HCT116 (cell line): Measurements from ENCODE around the gene KIFAP3. TPM values are rescaled to one million over a fixed set of nuclear protein-coding genes. Genes with fewer than 3 reads are reported as not detected.

Experiments
- ATAC-seq: fragments of 200-7000 bp; cut with Tn5 transposase; 2 replicates; pipeline ENCODE4 v1.9.1; 2020; ENCODE audit warnings: mild to moderate bottlenecking, moderate library complexity
- BruUV-seq: library from RNA; stranded (reverse); fragments of 400-500 nt; replicated peaks from 2 replicates; lab custom pipeline; 2021; lab: Mats Ljungman, UMichigan
- CTCF ChIA-PET: fragments of 300-600 bp; sonication (Branson Sonifier 250); formaldehyde crosslinking; loops from one replicate; lab custom pipeline; 2021; ENCODE audit warnings: antibody characterized with exemption; lab: Charles Lee
- POLR2A ChIA-PET: fragments of 300-600, 350-600 bp; sonication (Branson Sonifier 250); formaldehyde crosslinking; loops from one replicate; lab custom pipeline; 2021; ENCODE audit warnings: antibody characterized with exemption; lab: Charles Lee
- RAD21 ChIA-PET, 2 experiments: fragments of 300-600 bp; sonication (Branson Sonifier 250); formaldehyde crosslinking; loops; one replicate each; lab custom pipeline; 2023; ENCODE audit warnings: low total read pairs in 2 of 2; ENCODE audit not compliant: uncharacterized antibody in 2 of 2, unreplicated experiment in 2 of 2, low non-redundant PET in 1 of 2; lab: Charles Lee
- DNase-seq: peaks from one replicate; pipeline ENCODE4 v3.0.0-alpha.2; 2010; ENCODE audit warnings: low read depth, low spot score
- H2AFZ ChIP-seq: fragments of 200-600 bp; shearing (Covaris generic), sonication (generic); 2 replicates; pipeline ENCODE4 v1.6.1; 2017; ENCODE audit warnings: low read depth, mixed run types, mixed read lengths, antibody characterized with exemption, low read length; ENCODE audit not compliant: poor library complexity, severe bottlenecking
- H3K27ac ChIP-seq: 2 replicates; pipeline ENCODE4 v1.5.1; 2012; ENCODE audit warnings: low read depth, low read length
- H3K27me3 ChIP-seq: fragments of 200-600 bp; sonication (generic); 2 replicates; pipeline ENCODE4 v1.6.1; 2016; ENCODE audit warnings: mixed run types, low read length, mixed read lengths; ENCODE audit not compliant: insufficient read depth
- H3K36me3 ChIP-seq, 2 experiments: fragments of 200-500 bp in 1 of 2; fragments of 200-600 bp in 1 of 2; sonication (Bioruptor generic) in 1 of 2; sonication (generic) in 1 of 2; 2 replicates each; pipeline versions ENCODE4 v1.5.1 to v1.6.1; 2014 to 2016; ENCODE audit warnings: low read length in 2 of 2, inconsistent platforms in 1 of 2, mixed read lengths in 1 of 2, mixed run types in 1 of 2; ENCODE audit not compliant: insufficient read depth in 2 of 2, control insufficient read depth in 1 of 2
- H3K4me1 ChIP-seq, 2 experiments: fragments of 200-600 bp in 1 of 2; sonication (generic) in 1 of 2; 2 replicates each; pipeline versions ENCODE4 v1.5.1 to v1.6.1; 2012 to 2017; ENCODE audit warnings: low read length in 2 of 2, inconsistent platforms in 1 of 2, mild to moderate bottlenecking in 1 of 2, mixed read lengths in 1 of 2, mixed run types in 1 of 2, moderate library complexity in 1 of 2; ENCODE audit not compliant: insufficient read depth in 2 of 2, control insufficient read depth in 1 of 2
- H3K4me2 ChIP-seq: fragments of 200-600 bp; sonication (generic); 2 replicates; pipeline ENCODE4 v1.6.1; 2017; ENCODE audit warnings: mixed run types, low read length, mixed read lengths
- H3K4me3 ChIP-seq, 2 experiments: fragments of 200-600 bp in 1 of 2; sonication (generic) in 1 of 2; replicated peaks in 1 of 2; 2 replicates each; pipeline ENCODE4 v1.5.1; 2011 to 2016; ENCODE audit warnings: low read length in 2 of 2, control low read depth in 1 of 2, low read depth in 1 of 2, mild to moderate bottlenecking in 1 of 2, mixed read lengths in 1 of 2, mixed run types in 1 of 2
- H3K79me2 ChIP-seq: fragments of 200-600 bp; sonication (generic); 2 replicates; pipeline ENCODE4 v1.6.1; 2017; ENCODE audit warnings: mild to moderate bottlenecking, mixed run types, low read length, moderate library complexity, mixed read lengths; ENCODE audit not compliant: insufficient read depth
- H3K9ac ChIP-seq: fragments of 200-600 bp; sonication (generic); 2 replicates; pipeline ENCODE4 v1.6.1; 2016; ENCODE audit warnings: low read length, mixed read lengths
- H3K9me2 ChIP-seq: fragments of 200-600 bp; sonication (generic), shearing (Covaris generic); 2 replicates; pipeline ENCODE4 v1.6.1; 2017; ENCODE audit warnings: mixed run types, mild to moderate bottlenecking, moderate library complexity; ENCODE audit not compliant: insufficient read depth
- H3K9me3 ChIP-seq, 2 experiments: fragments of 200-500 bp in 1 of 2; fragments of 200-600 bp in 1 of 2; sonication (Bioruptor generic) in 1 of 2; sonication (generic) in 1 of 2; 2 replicates each; pipeline ENCODE4 v1.6.1; 2014 to 2017; ENCODE audit warnings: low read length in 2 of 2, mixed read lengths in 2 of 2, inconsistent platforms in 1 of 2, low read depth in 1 of 2, mild to moderate bottlenecking in 1 of 2, mixed run types in 1 of 2, moderate library complexity in 1 of 2; ENCODE audit not compliant: control insufficient read depth in 1 of 2, insufficient read depth in 1 of 2
- H4K20me1 ChIP-seq: fragments of 200-600 bp; sonication (generic), shearing (Covaris generic); 2 replicates; pipeline ENCODE4 v1.6.1; 2017; ENCODE audit warnings: mixed run types, mild to moderate bottlenecking, moderate library complexity; ENCODE audit not compliant: insufficient read depth
- CBX3 ChIP-seq: IDR thresholded peaks from 2 replicates; pipeline ENCODE4 v1.6.1; 2012; ENCODE audit warnings: low read depth
- CEBPB ChIP-seq: IDR thresholded peaks from 2 replicates; pipeline ENCODE4 v1.6.1; 2012; ENCODE audit warnings: low read depth
- EGR1 ChIP-seq: IDR thresholded peaks from 2 replicates; pipeline ENCODE4 v1.6.1; 2012; ENCODE audit warnings: low read depth
- ELF1 ChIP-seq: IDR thresholded peaks from 2 replicates; pipeline ENCODE4 v1.6.1; 2012; ENCODE audit warnings: low read depth, borderline replicate concordance
- JUND ChIP-seq: IDR thresholded peaks from 2 replicates; pipeline ENCODE4 v1.6.1; 2012
- POLR2A ChIP-seq: IDR thresholded peaks from 2 replicates; pipeline ENCODE4 v1.7.0; 2011; ENCODE audit warnings: borderline replicate concordance; ENCODE audit not compliant: insufficient read depth, insufficient read length; ENCODE audit errors: extremely low read depth
- POLR2AphosphoS5 ChIP-seq: IDR thresholded peaks from 2 replicates; pipeline ENCODE4 v1.6.1; 2011; ENCODE audit warnings: mild to moderate bottlenecking, low read depth, low read length, moderate library complexity
- RAD21 ChIP-seq: IDR thresholded peaks from 2 replicates; pipeline ENCODE4 v1.6.1; 2012; ENCODE audit warnings: low read depth, mild to moderate bottlenecking
- SIN3A ChIP-seq: IDR thresholded peaks from 2 replicates; pipeline ENCODE4 v1.6.1; 2012; ENCODE audit warnings: low read depth
- SP1 ChIP-seq: IDR thresholded peaks from 2 replicates; pipeline ENCODE4 v1.6.1; 2012; ENCODE audit warnings: low read depth
- SRF ChIP-seq: IDR thresholded peaks from 2 replicates; pipeline ENCODE4 v1.6.1; 2012; ENCODE audit warnings: low read depth
- YY1 ChIP-seq: IDR thresholded peaks from 2 replicates; pipeline ENCODE4 v1.6.1; 2011; ENCODE audit warnings: low read length, low read depth, moderate library complexity, mild to moderate bottlenecking; ENCODE audit not compliant: insufficient replicate concordance; ENCODE audit errors: extremely low read depth
- ZFX ChIP-seq: fragments of 450-650 bp; IDR thresholded peaks from 2 replicates; pipeline ENCODE4 v1.6.1; 2017
- ZNF274 ChIP-seq: fragments of 200-500 bp; sonication (Bioruptor generic); IDR thresholded peaks from 2 replicates; pipeline ENCODE4 v1.6.1; 2014; ENCODE audit warnings: mild to moderate bottlenecking, low read depth, low read length, inconsistent platforms
- intact Hi-C: fragments of 100-400 bp; cut with micrococcal nuclease; formaldehyde crosslinking; loops from 2 replicates; pipeline ENCODE4 v1.10.0; 2022
- total RNA-seq: library from RNA; stranded (reverse); gene quantifications from one replicate; pipeline ENCODE4 v1.2.1, GENCODE V29; 2021; ENCODE audit not compliant: unreplicated experiment
- TF ChIP-seq, protein P1 (sequence below): IDR thresholded peaks from 2 replicates; pipeline ENCODE4 v1.6.1; 2012; ENCODE audit warnings: low read depth
- TF ChIP-seq, protein P2 (sequence below): IDR thresholded peaks from 2 replicates; pipeline ENCODE4 v1.6.1; 2012
- TF ChIP-seq, protein P3 (sequence below), 3 experiments: fragments of 200-600 bp in 1 of 3; sonication (generic) in 1 of 3; IDR thresholded peaks in 2 of 3; conservative IDR thresholded peaks in 1 of 3; 2 replicates each; pipeline ENCODE4 v1.5.1; 2012 to 2017; ENCODE audit warnings: low read depth in 2 of 3, low read length in 2 of 3, antibody characterized with exemption in 1 of 3, borderline replicate concordance in 1 of 3, control low read depth in 1 of 3, mild to moderate bottlenecking in 1 of 3, mixed read lengths in 1 of 3, mixed run types in 1 of 3, moderate library complexity in 1 of 3; ENCODE audit not compliant: insufficient read depth in 1 of 3

The KIFAP3 gene
- total RNA-seq, 1 experiment from 2014 or later = 10.8 TPM

DNA sequence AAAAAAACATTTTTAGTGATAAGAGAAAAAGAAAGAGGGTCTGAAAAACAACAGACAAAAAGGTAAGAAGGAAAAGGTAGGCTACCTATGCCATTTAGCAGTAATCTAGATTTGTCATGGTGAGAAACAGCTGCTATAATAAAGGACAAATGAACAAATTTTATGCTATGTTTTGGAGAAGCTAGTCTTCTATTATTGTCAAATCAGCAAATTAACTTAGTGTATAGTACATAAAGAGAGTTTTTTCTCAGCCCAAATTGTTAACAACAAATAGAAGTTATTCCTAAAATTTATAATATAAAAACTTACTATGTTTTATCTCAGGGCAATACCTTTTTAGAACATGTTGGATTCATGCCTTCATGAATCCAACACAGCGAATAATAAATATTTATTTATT, 88.7 kb downstream of the KIFAP3 start (continued):
- TF ChIP-seq POLR2AphosphoS5 = no peak
- TF ChIP-seq ZNF274 = no peak
- TF ChIP-seq ELF1 = no peak
- no peak for TF ChIP-seq ZFX
- TF ChIP-seq CBX3 = no peak
- TF ChIP-seq, all 23 proteins: peak for 0

DNA sequence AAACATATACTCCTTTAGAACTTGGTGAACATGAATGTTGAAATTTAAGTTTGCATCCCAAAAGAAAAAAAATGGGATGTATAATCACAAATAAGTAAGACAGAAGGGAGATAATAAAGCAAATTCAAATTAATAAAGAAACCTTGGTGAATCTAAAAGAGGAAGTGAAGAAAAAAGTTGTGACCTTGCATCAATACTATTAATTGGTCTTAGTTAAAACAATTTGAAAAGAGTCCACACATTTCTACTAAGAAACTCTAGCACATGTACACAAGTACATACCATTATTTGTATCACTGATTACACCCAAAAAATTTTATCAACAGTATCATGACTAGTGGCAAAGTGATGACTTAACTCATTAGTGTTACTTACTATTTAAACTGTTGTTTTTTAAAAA, 100.4 kb downstream of the KIFAP3 start:
- Histone ChIP-seq H3K27ac (no peak overlapping the region), H4K20me1 (no peaks in the 10 kb centered on the region), H3K4me2 (no peak overlapping the region), H3K79me2 (no peaks in the 10 kb centered on the region), H3K27me3 (no peaks in the 10 kb centered on the region), H3K4me3 (no peak overlapping the region), H3K36me3 (no peaks in the 10 kb centered on the region; a peak in 1 of 4 replicates), H3K9me2 (no peaks in the 10 kb centered on the region), H3K9me3 (no peaks in the 10 kb centered on the region), H2AFZ (no peak overlapping the region), H3K4me1 (no peaks in the 10 kb centered on the region), H3K9ac (no peak overlapping the region)
- BruUV-seq = no TSS peak
- TF ChIP-seq, protein P1, sequence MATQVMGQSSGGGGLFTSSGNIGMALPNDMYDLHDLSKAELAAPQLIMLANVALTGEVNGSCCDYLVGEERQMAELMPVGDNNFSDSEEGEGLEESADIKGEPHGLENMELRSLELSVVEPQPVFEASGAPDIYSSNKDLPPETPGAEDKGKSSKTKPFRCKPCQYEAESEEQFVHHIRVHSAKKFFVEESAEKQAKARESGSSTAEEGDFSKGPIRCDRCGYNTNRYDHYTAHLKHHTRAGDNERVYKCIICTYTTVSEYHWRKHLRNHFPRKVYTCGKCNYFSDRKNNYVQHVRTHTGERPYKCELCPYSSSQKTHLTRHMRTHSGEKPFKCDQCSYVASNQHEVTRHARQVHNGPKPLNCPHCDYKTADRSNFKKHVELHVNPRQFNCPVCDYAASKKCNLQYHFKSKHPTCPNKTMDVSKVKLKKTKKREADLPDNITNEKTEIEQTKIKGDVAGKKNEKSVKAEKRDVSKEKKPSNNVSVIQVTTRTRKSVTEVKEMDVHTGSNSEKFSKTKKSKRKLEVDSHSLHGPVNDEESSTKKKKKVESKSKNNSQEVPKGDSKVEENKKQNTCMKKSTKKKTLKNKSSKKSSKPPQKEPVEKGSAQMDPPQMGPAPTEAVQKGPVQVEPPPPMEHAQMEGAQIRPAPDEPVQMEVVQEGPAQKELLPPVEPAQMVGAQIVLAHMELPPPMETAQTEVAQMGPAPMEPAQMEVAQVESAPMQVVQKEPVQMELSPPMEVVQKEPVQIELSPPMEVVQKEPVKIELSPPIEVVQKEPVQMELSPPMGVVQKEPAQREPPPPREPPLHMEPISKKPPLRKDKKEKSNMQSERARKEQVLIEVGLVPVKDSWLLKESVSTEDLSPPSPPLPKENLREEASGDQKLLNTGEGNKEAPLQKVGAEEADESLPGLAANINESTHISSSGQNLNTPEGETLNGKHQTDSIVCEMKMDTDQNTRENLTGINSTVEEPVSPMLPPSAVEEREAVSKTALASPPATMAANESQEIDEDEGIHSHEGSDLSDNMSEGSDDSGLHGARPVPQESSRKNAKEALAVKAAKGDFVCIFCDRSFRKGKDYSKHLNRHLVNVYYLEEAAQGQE = no peak
- TF ChIP-seq JUND = no peak
- TF ChIP-seq SRF = no peak
- TF ChIP-seq YY1 = no peak
- TF ChIP-seq SIN3A = no peak
- TF ChIP-seq SP1 = no peak
- TF ChIP-seq EGR1 = no peak
- no peak for TF ChIP-seq RAD21
- TF ChIP-seq, protein P2, sequence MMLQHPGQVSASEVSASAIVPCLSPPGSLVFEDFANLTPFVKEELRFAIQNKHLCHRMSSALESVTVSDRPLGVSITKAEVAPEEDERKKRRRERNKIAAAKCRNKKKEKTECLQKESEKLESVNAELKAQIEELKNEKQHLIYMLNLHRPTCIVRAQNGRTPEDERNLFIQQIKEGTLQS = no peak
- TF ChIP-seq ZFX = no peak
- TF ChIP-seq, protein P3, sequence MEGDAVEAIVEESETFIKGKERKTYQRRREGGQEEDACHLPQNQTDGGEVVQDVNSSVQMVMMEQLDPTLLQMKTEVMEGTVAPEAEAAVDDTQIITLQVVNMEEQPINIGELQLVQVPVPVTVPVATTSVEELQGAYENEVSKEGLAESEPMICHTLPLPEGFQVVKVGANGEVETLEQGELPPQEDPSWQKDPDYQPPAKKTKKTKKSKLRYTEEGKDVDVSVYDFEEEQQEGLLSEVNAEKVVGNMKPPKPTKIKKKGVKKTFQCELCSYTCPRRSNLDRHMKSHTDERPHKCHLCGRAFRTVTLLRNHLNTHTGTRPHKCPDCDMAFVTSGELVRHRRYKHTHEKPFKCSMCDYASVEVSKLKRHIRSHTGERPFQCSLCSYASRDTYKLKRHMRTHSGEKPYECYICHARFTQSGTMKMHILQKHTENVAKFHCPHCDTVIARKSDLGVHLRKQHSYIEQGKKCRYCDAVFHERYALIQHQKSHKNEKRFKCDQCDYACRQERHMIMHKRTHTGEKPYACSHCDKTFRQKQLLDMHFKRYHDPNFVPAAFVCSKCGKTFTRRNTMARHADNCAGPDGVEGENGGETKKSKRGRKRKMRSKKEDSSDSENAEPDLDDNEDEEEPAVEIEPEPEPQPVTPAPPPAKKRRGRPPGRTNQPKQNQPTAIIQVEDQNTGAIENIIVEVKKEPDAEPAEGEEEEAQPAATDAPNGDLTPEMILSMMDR (IDR thresholded peaks at IDR 0.05 in 2 of 3, conservative IDR thresholded peaks at IDR 0.05 in 1 of 3; ENCODE audit: borderline replicate concordance in 1 of 3, insufficient read depth in 1 of 3, low read depth in 2 of 3, low read length in 2 of 3) = no peak
- TF ChIP-seq CBX3 = no peak
- no peak for TF ChIP-seq POLR2A
- no peak for TF ChIP-seq CEBPB
- ATAC-seq (no peak), DNase-seq (no peak)
- ChIA-PET POLR2A (no interaction called here), RAD21 (no interaction called here), CTCF (no interaction called here)
- intact Hi-C loops = no loop called here
